ENCODE results near the gene SNRPA1. TPM values are rescaled to one million over a fixed set of nuclear protein-coding genes. Genes with fewer than 3 reads are reported as not detected.

The SNRPA1 gene
- total RNA-seq, 4 donors from 2014 or later, result 31.5 to 41.1 (median 37.8) TPM

GRCh38 chr15:101328001-101328400 lies 33.0 kb upstream of the SNRPA1 start:
- no peak for TF ChIP-seq CTCF (IDR thresholded peaks at IDR 0.05; ENCODE audit: low read depth)

GRCh38 chr15:101327147-101327740 lies 32.2 kb upstream of the SNRPA1 start:
- TF ChIP-seq CTCF (IDR thresholded peaks at IDR 0.05; ENCODE audit: low read depth), result no peak

GRCh38 chr15:101326462-101327146 lies 31.6 kb upstream of the SNRPA1 start:
- no peak for TF ChIP-seq CTCF (IDR thresholded peaks at IDR 0.05; ENCODE audit: low read depth)

- no peak for TF ChIP-seq CTCF (IDR thresholded peaks at IDR 0.05; ENCODE audit: low read depth)
Measured at GRCh38 chr15:101326026-101326315, 30.9 kb upstream of the SNRPA1 start.

- no peak for TF ChIP-seq CTCF (IDR thresholded peaks at IDR 0.05; ENCODE audit: low read depth)
Measured at GRCh38 chr15:101325263-101326025, 30.4 kb upstream of the SNRPA1 start.

- TF ChIP-seq CTCF (IDR thresholded peaks at IDR 0.05; ENCODE audit: low read depth), result no peak
Measured at GRCh38 chr15:101324524-101325177, 29.6 kb upstream of the SNRPA1 start.
